K562 (cell line): ENCODE data around the gene LDAH. TPM values are rescaled to one million over a fixed set of nuclear protein-coding genes. Genes with fewer than 3 reads are reported as not detected.

Experiments used
- ATAC-seq: fragments of 200-7000 bp; cut with Tn5 transposase; 3 replicates; pipeline ENCODE4 v1.9.1; 2020; ENCODE audit warnings: moderate library complexity
- BruUV-seq: library from RNA; stranded (reverse); fragments of 400-500 nt; replicated peaks from 2 replicates; lab custom pipeline; 2021; lab: Mats Ljungman, UMichigan
- CTCF ChIA-PET: fragments of 300-600 bp; formaldehyde crosslinking; extraction: SDS; loops from one replicate; lab custom pipeline; 2021; ENCODE audit warnings: low intra/inter-chr PET ratio; lab: Yijun Ruan, JAX
- POLR2A ChIA-PET: fragments of 300-600, 350-650 bp; sonication (Branson Sonifier 250); formaldehyde crosslinking; extraction: SDS; loops from one replicate; lab custom pipeline; 2021; ENCODE audit warnings: antibody characterized with exemption, inconsistent platforms; lab: Yijun Ruan, JAX
- DNase-seq, 4 experiments: peaks; one replicate each; pipeline versions ENCODE4 v3.0.0 to v3.0.0-alpha.2; 2011 to 2018; ENCODE audit warnings: low spot score in 3 of 4, mixed read lengths in 3 of 4; ENCODE audit errors: extremely low read depth in 1 of 4
- FAIRE-seq: peaks from 2 replicates; lab custom pipeline; 2011; peaks lifted over from hg19 to GRCh38; lab: Jason Lieb, UNC
- H2AFZ ChIP-seq: 2 replicates; pipeline ENCODE4 v1.6.0; 2011; ENCODE audit warnings: low read depth, low read length, control low read depth, inconsistent platforms
- H3K27ac ChIP-seq: fragments of 200-600 bp; 3 replicates; pipeline ENCODE4 v1.8.0; 2011; ENCODE audit warnings: low read depth, mild to moderate bottlenecking, control low read depth, inconsistent platforms, low read length, moderate library complexity, mixed read lengths; ENCODE audit errors: extremely low read depth
- H3K27me3 ChIP-seq, 2 experiments: fragments of 300-600 bp in 1 of 2; 2 replicates in 1 of 2; 3 replicates in 1 of 2; pipeline versions ENCODE4 v1.6.0 to v1.8.0; 2011; ENCODE audit warnings: inconsistent platforms in 2 of 2, low read length in 2 of 2, mild to moderate bottlenecking in 1 of 2, mixed read lengths in 1 of 2, moderate library complexity in 1 of 2; ENCODE audit not compliant: control insufficient read depth in 2 of 2, insufficient read depth in 2 of 2
- H3K36me3 ChIP-seq: fragments of 300-600 bp; 3 replicates; pipeline ENCODE4 v1.8.0; 2011; ENCODE audit warnings: mild to moderate bottlenecking, low read length, inconsistent platforms; ENCODE audit not compliant: control insufficient read depth, insufficient read depth
- H3K4me1 ChIP-seq, 2 experiments: fragments of 200-600 bp in 1 of 2; replicated peaks in 1 of 2; 2 replicates in 1 of 2; 3 replicates in 1 of 2; pipeline versions ENCODE4 v1.5.1 to v1.8.0; 2011; ENCODE audit warnings: inconsistent platforms in 2 of 2, low read length in 2 of 2, mild to moderate bottlenecking in 1 of 2, mixed read lengths in 1 of 2, moderate library complexity in 1 of 2; ENCODE audit not compliant: control insufficient read depth in 2 of 2, insufficient read depth in 2 of 2
- H3K4me2 ChIP-seq: 2 replicates; pipeline ENCODE4 v1.6.1; 2011; ENCODE audit warnings: low read length, control low read depth, inconsistent platforms, mixed read lengths; ENCODE audit not compliant: insufficient read depth
- H3K4me3 ChIP-seq: fragments of 200-600 bp; sonication (generic), shearing (Covaris generic); 2 replicates; pipeline ENCODE4 v1.5.1; 2016; ENCODE audit warnings: control low read depth, inconsistent platforms
- H3K79me2 ChIP-seq: fragments of 200-600 bp; 3 replicates; pipeline ENCODE4 v1.8.0; 2011; ENCODE audit warnings: low read length, inconsistent platforms; ENCODE audit not compliant: control insufficient read depth, insufficient read depth
- H3K9ac ChIP-seq, 2 experiments: 2 replicates each; pipeline versions ENCODE4 v1.6.0 to v1.6.1; 2011; ENCODE audit warnings: low read depth in 2 of 2, low read length in 2 of 2, control low read depth in 1 of 2, inconsistent platforms in 1 of 2, mild to moderate bottlenecking in 1 of 2, mixed read lengths in 1 of 2; ENCODE audit not compliant: insufficient read depth in 1 of 2
- H3K9me1 ChIP-seq: one replicate; pipeline ENCODE4 v1.6.0; 2011; ENCODE audit warnings: inconsistent platforms, mild to moderate bottlenecking, low read length, moderate library complexity; ENCODE audit not compliant: control insufficient read depth, insufficient read depth
- H3K9me3 ChIP-seq: replicated peaks from 2 replicates; pipeline ENCODE4 v1.5.1; 2011; ENCODE audit warnings: low read depth, low read length, inconsistent platforms; ENCODE audit not compliant: control insufficient read depth, insufficient read depth
- H4K20me1 ChIP-seq: replicated peaks from 2 replicates; pipeline ENCODE4 v1.6.1; 2011; ENCODE audit warnings: low read length, inconsistent platforms, mixed read lengths; ENCODE audit not compliant: control insufficient read depth, insufficient read depth
- CBX5 ChIP-seq: IDR thresholded peaks from 2 replicates; pipeline ENCODE4 v1.6.1; 2014; ENCODE audit warnings: low read depth, borderline replicate concordance
- CCAR2 ChIP-seq: fragments of 200-400 bp; formaldehyde crosslinking; IDR thresholded peaks from 2 replicates; pipeline ENCODE4 v1.6.1; 2017; ENCODE audit warnings: mild to moderate bottlenecking, low read depth, low read length
- FIP1L1 ChIP-seq: fragments of 200-400 bp; formaldehyde crosslinking; IDR thresholded peaks from 2 replicates; pipeline ENCODE4 v1.6.1; 2018; ENCODE audit warnings: mild to moderate bottlenecking, low read depth, low read length; ENCODE audit not compliant: poor library complexity, severe bottlenecking
- FUS ChIP-seq: fragments of 200-400 bp; formaldehyde crosslinking; optimal IDR thresholded peaks from 2 replicates; pipeline ENCODE3; 2017; ENCODE audit warnings: low read depth, low read length
- MAFK ChIP-seq: IDR thresholded peaks from 2 replicates; pipeline ENCODE4 v1.6.1; 2011; ENCODE audit warnings: low read length, improper control_type of control experiment
- MXI1 ChIP-seq: IDR thresholded peaks from 2 replicates; pipeline ENCODE4 v1.6.1; 2011; ENCODE audit warnings: low read depth, mild to moderate bottlenecking, improper control_type of control experiment, low read length
- NR1H2 ChIP-seq: sonication (generic); formaldehyde crosslinking; IDR thresholded peaks from 2 replicates; pipeline ENCODE4 v1.4.0; 2020; ENCODE audit warnings: mild to moderate bottlenecking, missing genetic modification reagents
- PML ChIP-seq: IDR thresholded peaks from 2 replicates; pipeline ENCODE4 v1.6.1; 2012; ENCODE audit warnings: low read length, inconsistent platforms
- SMARCA4 ChIP-seq: fragments of 450-650 bp; IDR thresholded peaks from 2 replicates; pipeline ENCODE4 v1.6.1; 2016
- TAF1 ChIP-seq: IDR thresholded peaks from 2 replicates; pipeline ENCODE4 v1.6.1; 2011; ENCODE audit warnings: mild to moderate bottlenecking, low read length, moderate library complexity; ENCODE audit not compliant: insufficient read depth, control insufficient read depth, severe bottlenecking; ENCODE audit errors: extremely low read depth
- USF1 ChIP-seq: sonication (generic); formaldehyde crosslinking; IDR thresholded peaks from 2 replicates; pipeline ENCODE4 v1.9.0; 2022; ENCODE audit warnings: mild to moderate bottlenecking, missing genetic modification reagents
- ZBED1 ChIP-seq: IDR thresholded peaks from 2 replicates; pipeline ENCODE4 v1.6.1; 2014
- ZBTB7A ChIP-seq: IDR thresholded peaks from 2 replicates; pipeline ENCODE4 v1.6.1; 2011; ENCODE audit warnings: low read depth, mild to moderate bottlenecking, low read length, moderate library complexity, borderline replicate concordance; ENCODE audit not compliant: control insufficient read depth
- ZFX ChIP-seq: sonication (generic); formaldehyde crosslinking; IDR thresholded peaks from 2 replicates; pipeline ENCODE4 v1.8.0; 2022; ENCODE audit warnings: mild to moderate bottlenecking, missing genetic modification reagents, moderate library complexity
- ZKSCAN1 ChIP-seq: fragments of 150-350 bp; IDR thresholded peaks from 2 replicates; pipeline ENCODE4 v1.6.1; 2016; ENCODE audit warnings: low read depth, low read length
- ZKSCAN8 ChIP-seq: fragments of 200-800 bp; sonication (Bioruptor generic); IDR thresholded peaks from 2 replicates; pipeline ENCODE4 v1.6.1; 2016; ENCODE audit warnings: missing genetic modification characterization, missing compliant biosample characterization
- ZNF143 ChIP-seq: sonication (generic); formaldehyde crosslinking; IDR thresholded peaks from 2 replicates; pipeline ENCODE4 v1.9.0; 2022; ENCODE audit warnings: mild to moderate bottlenecking, missing genetic modification reagents
- ZNF764 ChIP-seq: fragments of 250-450 bp; sonication (Bioruptor Pico); IDR thresholded peaks from 2 replicates; pipeline ENCODE4 v1.4.0; 2020; ENCODE audit warnings: low read depth, mild to moderate bottlenecking, moderate library complexity
- WGBS: fragments of 100-300 bp; shearing (Covaris generic); methylation state at CpG from one replicate; pipeline ENCODE4 v1.1.6; 2016; ENCODE audit warnings: low coverage, mixed read lengths; ENCODE audit not compliant: insufficient coverage; ENCODE audit errors: missing lambda C conversion rate; 5-methylcytosine and 5-hydroxymethylcytosine counted together
- in situ Hi-C: fragments of 300-500 bp; cut with MboI; formaldehyde crosslinking; loops from 4 replicates; pipeline ENCODE4 v1.15.0; 2018; ENCODE audit warnings: inconsistent platforms, mixed read lengths
- intact Hi-C: fragments of 100-400 bp; cut with micrococcal nuclease; formaldehyde crosslinking; loops from 2 replicates; pipeline ENCODE4 v1.14.2; 2022
- polyA plus RNA-seq, 8 experiments: library from polyadenylated mRNA; depleted of rRNA in 4 of 8; stranded (reverse) in 5 of 8; unstranded in 3 of 8; fragments of >200 nt; fragmentation: Nextera tagmentation in 2 of 8; fragmentation: Illumina TruSeq in 1 of 8; extraction: Ambion mirVana in 2 of 8; extraction: Trizol in 1 of 8; gene quantifications; 2 replicates each; pipeline versions ENCODE4 v1.2.1 to v1.2.3, GENCODE V29; 2011 to 2014; ENCODE audit warnings: inconsistent platforms in 1 of 8, missing spikeins in 1 of 8
- total RNA-seq, 7 experiments: library from RNA; depleted of rRNA in 6 of 7; stranded (reverse); fragments of >200 nt in 6 of 7; fragmentation: Illumina TruSeq in 2 of 7; extraction: Trizol in 2 of 7; gene quantifications; 2 replicates each; pipeline versions ENCODE4 v1.2.1 to v1.2.3, GENCODE V29; 2011 to 2021; ENCODE audit warnings: low replicate concordance in 1 of 7
- TF ChIP-seq, protein P1 (sequence below): fragments of 250-450 bp; sonication (Bioruptor Pico); IDR thresholded peaks from 2 replicates; pipeline ENCODE4 v1.4.0; 2020; ENCODE audit warnings: mild to moderate bottlenecking, moderate library complexity

Gene LDAH
- total and polyA plus RNA-seq, 9 of the 15 experiments (the other 6 are each of a cell fraction or from before 2014, with no cell fraction given) = 22.3 to 60.1 (median 40.0) TPM

DNA sequence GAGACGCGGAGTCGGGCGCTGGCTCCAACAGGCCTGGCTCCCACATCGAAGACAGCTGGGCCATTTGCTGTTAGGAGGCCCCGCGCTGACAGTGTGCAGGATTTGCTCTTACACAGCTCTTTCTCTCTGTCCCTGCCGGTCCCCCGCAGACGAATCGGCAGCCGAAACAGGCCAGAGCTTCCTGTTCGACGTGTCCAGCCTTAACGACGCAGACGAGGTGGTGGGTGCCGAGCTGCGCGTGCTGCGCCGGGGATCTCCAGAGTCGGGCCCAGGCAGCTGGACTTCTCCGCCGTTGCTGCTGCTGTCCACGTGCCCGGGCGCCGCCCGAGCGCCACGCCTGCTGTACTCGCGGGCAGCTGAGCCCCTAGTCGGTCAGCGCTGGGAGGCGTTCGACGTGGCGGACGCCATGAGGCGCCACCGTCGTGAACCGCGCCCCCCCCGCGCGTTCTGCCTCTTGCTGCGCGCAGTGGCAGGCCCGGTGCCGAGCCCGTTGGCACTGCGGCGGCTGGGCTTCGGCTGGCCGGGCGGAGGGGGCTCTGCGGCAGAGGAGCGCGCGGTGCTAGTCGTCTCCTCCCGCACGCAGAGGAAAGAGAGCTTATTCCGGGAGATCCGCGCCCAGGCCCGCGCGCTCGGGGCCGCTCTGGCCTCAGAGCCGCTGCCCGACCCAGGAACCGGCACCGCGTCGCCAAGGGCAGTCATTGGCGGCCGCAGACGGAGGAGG lies 152.4 kb downstream of the LDAH start:
- POLR2A ChIA-PET = interaction anchor here (0.6 kb wide), 1 partner anchor 430 kb away, joined by 3 read pairs; no protein-coding TSS in a partner anchor
- Histone ChIP-seq H3K36me3 (no peaks in the 10 kb centered on the region), H3K27ac (no peak overlapping the region), H3K4me1 (peaks cover 0 to 34% of the 10 kb centered on the region in 2 experiments; a peak in 2 of 5 replicates)
- no TSS peak for BruUV-seq
- FAIRE-seq = no peak
- CTCF ChIA-PET = no interaction called here
- no peak for TF ChIP-seq ZNF143 (CRISPR knock-in tag)
- TF ChIP-seq ZBED1 = no peak
- no peak for TF ChIP-seq PML
- no peak for TF ChIP-seq MAFK
- TF ChIP-seq, protein P1, sequence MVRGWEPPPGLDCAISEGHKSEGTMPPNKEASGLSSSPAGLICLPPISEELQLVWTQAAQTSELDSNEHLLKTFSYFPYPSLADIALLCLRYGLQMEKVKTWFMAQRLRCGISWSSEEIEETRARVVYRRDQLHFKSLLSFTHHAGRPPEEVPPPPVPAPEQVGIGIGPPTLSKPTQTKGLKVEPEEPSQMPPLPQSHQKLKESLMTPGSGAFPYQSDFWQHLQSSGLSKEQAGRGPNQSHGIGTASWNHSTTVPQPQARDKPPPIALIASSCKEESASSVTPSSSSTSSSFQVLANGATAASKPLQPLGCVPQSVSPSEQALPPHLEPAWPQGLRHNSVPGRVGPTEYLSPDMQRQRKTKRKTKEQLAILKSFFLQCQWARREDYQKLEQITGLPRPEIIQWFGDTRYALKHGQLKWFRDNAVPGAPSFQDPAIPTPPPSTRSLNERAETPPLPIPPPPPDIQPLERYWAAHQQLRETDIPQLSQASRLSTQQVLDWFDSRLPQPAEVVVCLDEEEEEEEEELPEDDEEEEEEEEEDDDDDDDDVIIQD (CRISPR knock-in tag) = no peak
- TF ChIP-seq FUS = no peak
- no peak for TF ChIP-seq ZNF764
- TF ChIP-seq CCAR2 = no peak
- no peak for TF ChIP-seq USF1 (CRISPR knock-in tag)
- no peak for TF ChIP-seq TAF1
- TF ChIP-seq FIP1L1 = no peak
- no peak for TF ChIP-seq ZKSCAN1
- TF ChIP-seq CBX5 = no peak
- no peak for TF ChIP-seq ZFX
- TF ChIP-seq SMARCA4 = no peak
- TF ChIP-seq ZBTB7A = no peak
- TF ChIP-seq ZKSCAN8 (CRISPR knock-in tag) = no peak
- no peak for TF ChIP-seq MXI1
- no peak for TF ChIP-seq NR1H2 (CRISPR knock-in tag)
- TF ChIP-seq, all 486 proteins: peak for 0
- Histone ChIP-seq H3K4me3 (no peak overlapping the region), H3K27me3 (peaks cover 26 to 73% of the 10 kb centered on the region in 2 experiments), H3K9me1 (no peaks in the 10 kb centered on the region), H3K4me2 (no peak overlapping the region), H3K79me2 (no peaks in the 10 kb centered on the region), H3K9me3 (no peaks in the 10 kb centered on the region), H3K9ac (no peak overlapping the region), H4K20me1 (no peaks in the 10 kb centered on the region; the same call in 1 of the 2 replicates), H2AFZ (no peak overlapping the region)
- intact Hi-C loops = no loop called here
- DNase-seq (no peak), ATAC-seq (no peak)
- 71% methylated on average over 31 of the region's 83 CpGs for WGBS
- in situ Hi-C loops = loop anchor here (25.0 kb wide), 1 partner anchor 592 kb away; no protein-coding TSS in a partner anchor
